ENCODE data around the gene ELOVL3. TPM values are rescaled to one million over a fixed set of nuclear protein-coding genes. Genes with fewer than 3 reads are reported as not detected.
"Not testable (repeated sequence)": the region's sequence is repeated elsewhere in the genome, so short reads cannot be mapped to it uniquely, and the experiment has no call there.

ELOVL3 gene
- total RNA-seq, 1 donor from 2014 or later, result 0.48 TPM

GRCh38 chr10:102246261-102246660 is 20.2 kb downstream of the ELOVL3 start:
- Histone ChIP-seq H3K4me2 (ENCODE audit: low read length) (peak overlapping the region; percentile 92), H3K27ac (ENCODE audit: low read depth, low read length) (peak overlapping the region; percentile 83), H3K9me3 (ENCODE audit: insufficient read depth, low read depth, low read length) (no peaks in the 10 kb centered on the region), H3K9ac (ENCODE audit: low read length) (peak overlapping the region; percentile 88), H3K36me3 (ENCODE audit: insufficient read depth, low read length) (no peaks in the 10 kb centered on the region), H2AFZ (ENCODE audit: low read depth, low read length) (no peak overlapping the region), H3K27me3 (ENCODE audit: insufficient read depth, low read length) (no peaks in the 10 kb centered on the region), H3K79me2 (ENCODE audit: insufficient read depth, low read length) (peaks cover 59% of the 10 kb centered on the region), H4K20me1 (ENCODE audit: insufficient read depth, low read length) (peaks cover 57% of the 10 kb centered on the region), H3K4me1 (ENCODE audit: insufficient read depth, low read length) (peaks cover 30% of the 10 kb centered on the region), H3K4me3 (ENCODE audit: insufficient read depth, low read depth, low read length) (peak overlapping the region; percentile 95)
- Mint-ChIP-seq H3K27me3 (ENCODE audit: low read depth, unreplicated experiment) (peaks cover 4% of the 10 kb centered on the region), H3K4me3 (ENCODE audit: unreplicated experiment) (peak overlapping the region; percentile 99), H3K4me1 (ENCODE audit: low read depth, unreplicated experiment) (peaks cover 22% of the 10 kb centered on the region), H3K27ac (ENCODE audit: unreplicated experiment) (peak overlapping the region; percentile 82), H3K9me3 (ENCODE audit: unreplicated experiment) (no peaks in the 10 kb centered on the region), H3K36me3 (ENCODE audit: low read depth, unreplicated experiment) (no peaks in the 10 kb centered on the region)
- DNase-seq (ENCODE audit: low read depth) (peak; percentile 44), FAIRE-seq (no peak)
- TF ChIP-seq EZH2 (IDR thresholded peaks at IDR 0.05; ENCODE audit: insufficient read depth, low read length) (no peak), CTCF (IDR thresholded peaks at IDR 0.05; ENCODE audit: insufficient read depth, low read depth, low read length) (no peak)

GRCh38 chr10:102247734-102248133 is 21.6 kb downstream of the ELOVL3 start:
- TF ChIP-seq EZH2 (IDR thresholded peaks at IDR 0.05; ENCODE audit: insufficient read depth, low read length) (no peak), CTCF (IDR thresholded peaks at IDR 0.05; ENCODE audit: insufficient read depth, low read depth, low read length) (no peak)
- DNase-seq (ENCODE audit: low read depth) (no peak), FAIRE-seq (no peak)
- H3K4me1 ChIP-seq (ENCODE audit: insufficient read depth, low read length), result peaks cover 25% of the 10 kb centered on the region
- no peaks in the 10 kb centered on the region for H3K9me3 ChIP-seq (ENCODE audit: insufficient read depth, low read depth, low read length)
- H3K79me2 ChIP-seq (ENCODE audit: insufficient read depth, low read length), result peaks cover 74% of the 10 kb centered on the region
- no peaks in the 10 kb centered on the region for H3K27me3 ChIP-seq (ENCODE audit: insufficient read depth, low read length)
- peak overlapping the region; percentile 99 for H3K4me3 Mint-ChIP-seq (ENCODE audit: unreplicated experiment)
- H3K4me2 ChIP-seq (ENCODE audit: low read length), result peak overlapping the region; percentile 92
- no peak overlapping the region for H3K27ac Mint-ChIP-seq (ENCODE audit: unreplicated experiment)
- H3K4me3 ChIP-seq (ENCODE audit: insufficient read depth, low read depth, low read length), result no peak overlapping the region
- peaks cover 17% of the 10 kb centered on the region for H3K4me1 Mint-ChIP-seq (ENCODE audit: low read depth, unreplicated experiment)
- H4K20me1 ChIP-seq (ENCODE audit: insufficient read depth, low read length), result peaks cover 71% of the 10 kb centered on the region
- no peak overlapping the region for H2AFZ ChIP-seq (ENCODE audit: low read depth, low read length)
- no peaks in the 10 kb centered on the region for H3K9me3 Mint-ChIP-seq (ENCODE audit: unreplicated experiment)
- H3K36me3 ChIP-seq (ENCODE audit: insufficient read depth, low read length), result no peaks in the 10 kb centered on the region
- H3K27ac ChIP-seq (ENCODE audit: low read depth, low read length), result no peak overlapping the region
- H3K9ac ChIP-seq (ENCODE audit: low read length), result no peak overlapping the region
- H3K36me3 Mint-ChIP-seq (ENCODE audit: low read depth, unreplicated experiment), result no peaks in the 10 kb centered on the region
- H3K27me3 Mint-ChIP-seq (ENCODE audit: low read depth, unreplicated experiment), result peaks cover 2% of the 10 kb centered on the region

GRCh38 chr10:102252508-102252907 is 26.4 kb downstream of the ELOVL3 start:
- not testable (repeated sequence) for H3K4me1 Mint-ChIP-seq (ENCODE audit: low read depth, unreplicated experiment); FAIRE-seq; H3K27ac Mint-ChIP-seq (ENCODE audit: unreplicated experiment)

More at GRCh38 chr10:102252508-102252907, 26.4 kb downstream of the ELOVL3 start:
- not testable (repeated sequence) for H3K36me3 ChIP-seq (ENCODE audit: insufficient read depth, low read length); H3K9ac ChIP-seq (ENCODE audit: low read length); H3K27me3 Mint-ChIP-seq (ENCODE audit: low read depth, unreplicated experiment); DNase-seq (ENCODE audit: low read depth); H3K9me3 ChIP-seq (ENCODE audit: insufficient read depth, low read depth, low read length); H3K4me1 ChIP-seq (ENCODE audit: insufficient read depth, low read length); H3K36me3 Mint-ChIP-seq (ENCODE audit: low read depth, unreplicated experiment); H3K27me3 ChIP-seq (ENCODE audit: insufficient read depth, low read length); H3K4me3 ChIP-seq (ENCODE audit: insufficient read depth, low read depth, low read length); H3K4me3 Mint-ChIP-seq (ENCODE audit: unreplicated experiment); H3K27ac ChIP-seq (ENCODE audit: low read depth, low read length); H3K4me2 ChIP-seq (ENCODE audit: low read length); H3K9me3 Mint-ChIP-seq (ENCODE audit: unreplicated experiment); H2AFZ ChIP-seq (ENCODE audit: low read depth, low read length)
- Histone ChIP-seq H3K79me2 (ENCODE audit: insufficient read depth, low read length) (peaks cover 100% of the 10 kb centered on the region), H4K20me1 (ENCODE audit: insufficient read depth, low read length) (peaks cover 97% of the 10 kb centered on the region)

Measured in astrocyte (in vitro differentiated cells and primary cell).